Measurements from ENCODE around the gene SCIN. TPM values are rescaled to one million over a fixed set of nuclear protein-coding genes. Genes with fewer than 3 reads are reported as not detected.

Gene SCIN
- total and polyA plus RNA-seq, 2 of the 8 experiments (the other 6 are each of a cell fraction or from before 2014, with no cell fraction given), result 0.47 to 1.9 TPM

DNA sequence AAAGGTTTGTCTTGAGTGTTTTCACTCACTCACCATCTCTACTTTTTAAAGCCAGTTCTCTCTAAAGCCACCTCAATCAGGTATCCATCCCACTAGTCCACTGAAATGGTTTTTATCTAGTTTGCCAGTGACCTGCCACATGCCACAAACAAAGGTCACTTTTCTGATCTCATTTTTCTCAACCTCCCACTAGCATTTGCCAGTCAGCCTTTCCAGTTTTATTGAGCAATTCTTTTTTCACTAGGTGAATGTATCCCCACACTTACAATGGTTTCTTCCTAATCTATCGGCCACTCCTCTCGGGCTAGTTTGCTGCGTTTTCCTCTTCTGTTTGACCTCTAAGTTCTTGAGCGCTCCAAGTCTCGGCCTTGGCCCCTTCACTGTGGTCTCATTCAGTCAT lies 72.0 kb downstream of the SCIN start:
- no peaks in the 10 kb centered on the region for H3K23me2 ChIP-seq (ENCODE audit: low read depth, low read length)
- H2BK120ac ChIP-seq (replicated peaks; ENCODE audit: low read depth, low read length), result no peak overlapping the region
- no peak for FAIRE-seq
- TF ChIP-seq HDAC6 (IDR thresholded peaks at IDR 0.05; ENCODE audit: low read depth, low read length) (no peak), RFX5 (IDR thresholded peaks at IDR 0.05; ENCODE audit: borderline replicate concordance, low read depth, low read length) (no peak), KDM4A (IDR thresholded peaks at IDR 0.05; ENCODE audit: low read depth, low read length, severe bottlenecking) (no peak), PHF8 (conservative IDR thresholded peaks at IDR 0.05; ENCODE audit: low read depth, low read length) (no peak), POU5F1 (IDR thresholded peaks at IDR 0.05; ENCODE audit: low read depth, low read length) (no peak)
- CTCF ChIA-PET (ENCODE audit: partially characterized antibody), result interaction anchor here (1.1 to 1.7 kb wide), 4 partner anchors 42 to 184 kb away, joined by 3 to 7 read pairs (median 4); no protein-coding TSS in a partner anchor
- H2BK12ac ChIP-seq (ENCODE audit: low read depth, low read length), result no peak overlapping the region
- H3K79me2 ChIP-seq (ENCODE audit: control insufficient read depth in 1 of 2, insufficient read depth in 2 of 2, low read length in 2 of 2), result no peaks in the 10 kb centered on the region
- no peak overlapping the region for H4K8ac ChIP-seq (ENCODE audit: extremely low read depth, insufficient read depth, low read length)
- 86% methylated on average over 5 of the region's 5 CpGs; no CpG with 5 or more reads in 1 of the 2 experiments for WGBS, 2 experiments (ENCODE audit: extremely low coverage in 1 of 2, insufficient coverage in 1 of 2, insufficient read length in 1 of 2, insufficient replicate concordance in 2 of 2, low coverage in 1 of 2, low lambda C conversion rate in 2 of 2, missing lambda C conversion rate in 1 of 2)
- H3K4me3 ChIP-seq (ENCODE audit: extremely low read depth in 1 of 4, insufficient read depth in 2 of 4, low read depth in 3 of 4, low read length in 4 of 4), result no peak overlapping the region
- no peak overlapping the region for H2BK5ac ChIP-seq (ENCODE audit: low read depth, low read length)
- no peak overlapping the region for H3K23ac ChIP-seq (ENCODE audit: insufficient read length)
- no peak overlapping the region for H3K9ac ChIP-seq (replicated peaks in 1 of 4; ENCODE audit: extremely low read depth in 1 of 4, low read depth in 3 of 4, low read length in 3 of 4)
- H2AFZ ChIP-seq (ENCODE audit: low read length), result no peak overlapping the region
- no peak overlapping the region for H3K4ac ChIP-seq (replicated peaks; ENCODE audit: insufficient read length, low read depth, low read length)
- H2BK15ac ChIP-seq (ENCODE audit: low read length), result no peak overlapping the region
- H4K91ac ChIP-seq (replicated peaks; ENCODE audit: insufficient read length, low read length), result no peak overlapping the region
- POLR2A ChIA-PET (ENCODE audit: partially characterized antibody), result no interaction called here
- H3K4me1 ChIP-seq (replicated peaks in 1 of 4; ENCODE audit: control insufficient read depth in 3 of 4, insufficient read depth in 4 of 4, low read length in 3 of 4), result peaks cover 0 to 4% (median 0%) of the 10 kb centered on the region in 4 experiments; a peak in 2 of 7 replicates
- H3K36me3 ChIP-seq (ENCODE audit: control insufficient read depth in 2 of 4, insufficient read depth in 4 of 4, low read length in 3 of 4), result no peaks in the 10 kb centered on the region
- no peak overlapping the region for H3K14ac ChIP-seq (ENCODE audit: insufficient read length)
- no peaks in the 10 kb centered on the region for H4K20me1 ChIP-seq (replicated peaks in 1 of 2; ENCODE audit: control insufficient read depth in 1 of 2, insufficient read depth in 2 of 2, low read length in 2 of 2)
- no peaks in the 10 kb centered on the region for H3K27me3 ChIP-seq (replicated peaks in 1 of 4; ENCODE audit: control insufficient read depth in 3 of 4, extremely low read depth in 1 of 4, insufficient read depth in 3 of 4, low read length in 3 of 4)
- no peak overlapping the region for H2BK20ac ChIP-seq (ENCODE audit: low read length)
- no peak overlapping the region for H4K5ac ChIP-seq (ENCODE audit: insufficient read length, low read depth, low read length)
- H3K4me2 ChIP-seq (ENCODE audit: insufficient read depth in 1 of 2, low read depth in 2 of 2, low read length in 2 of 2), result no peak overlapping the region
- no peaks in the 10 kb centered on the region for H3K9me3 ChIP-seq (ENCODE audit: insufficient read depth in 2 of 2, low read depth in 1 of 2, low read length in 1 of 2)
- no peak for DNase-seq (ENCODE audit: low read depth in 1 of 2, low spot score in 2 of 2)
- H2AK5ac ChIP-seq (ENCODE audit: low read depth, low read length), result no peak overlapping the region
- no peak overlapping the region for H3K56ac ChIP-seq (replicated peaks; ENCODE audit: insufficient read length, low read depth, low read length)
- H3K79me1 ChIP-seq (ENCODE audit: low read depth, low read length), result no peaks in the 10 kb centered on the region
- no peak overlapping the region for H3K18ac ChIP-seq (ENCODE audit: extremely low read depth, low read length)
- H3K27ac ChIP-seq (ENCODE audit: low read depth, low read length), result no peak overlapping the region
